Activated T-cell treated with anti-CD3 and anti-CD28 coated beads for 48 hours (primary cell): ENCODE results near the gene CEP170B.
"Not testable (repeated sequence)": the region's sequence is repeated elsewhere in the genome, so short reads cannot be mapped to it uniquely, and the experiment has no call there.

Source experiments
- DNase-seq: peaks from one replicate; pipeline ENCODE4 v3.0.0-alpha.2; 2020; ENCODE audit warnings: low read depth

The CEP170B gene

DNA sequence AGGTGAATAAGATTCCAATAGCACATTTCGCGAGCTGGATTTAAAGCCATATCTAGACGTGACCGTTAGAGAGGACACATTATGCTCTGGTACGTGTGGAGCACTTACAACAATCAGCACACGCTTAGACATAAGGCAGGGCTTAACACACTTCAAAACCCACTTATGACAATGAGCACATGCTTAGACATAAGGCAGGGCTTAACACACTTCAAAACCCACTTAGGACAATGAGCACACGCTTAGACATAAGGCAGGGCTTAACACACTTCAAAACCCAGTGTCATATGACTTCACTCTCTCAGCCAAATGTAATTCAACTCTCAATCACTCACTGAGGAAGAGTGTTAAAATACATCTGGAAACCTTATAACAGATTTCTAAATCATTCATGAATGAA lies 48.4 kb downstream of the CEP170B start:
- no peak for DNase-seq

DNA sequence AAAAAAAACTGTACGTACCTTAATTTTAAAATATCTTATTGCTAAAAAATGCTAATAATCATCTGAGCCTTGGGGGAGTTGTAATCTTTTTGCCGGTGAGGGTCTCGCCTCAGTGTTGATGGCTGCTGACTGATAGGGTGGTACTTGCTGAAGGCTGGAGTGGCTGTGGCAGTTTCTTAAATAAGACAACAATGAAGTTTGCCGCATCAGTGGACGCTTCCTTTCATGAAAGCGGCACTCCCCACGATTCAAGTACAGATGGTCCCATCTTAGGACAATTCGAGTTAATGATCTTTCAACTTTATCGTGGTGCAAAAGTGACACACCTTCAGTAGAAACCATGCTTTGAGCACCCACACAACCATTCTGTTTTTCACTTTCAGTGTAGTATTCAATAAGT lies 52.0 kb downstream of the CEP170B start:
- DNase-seq: no peak

DNA sequence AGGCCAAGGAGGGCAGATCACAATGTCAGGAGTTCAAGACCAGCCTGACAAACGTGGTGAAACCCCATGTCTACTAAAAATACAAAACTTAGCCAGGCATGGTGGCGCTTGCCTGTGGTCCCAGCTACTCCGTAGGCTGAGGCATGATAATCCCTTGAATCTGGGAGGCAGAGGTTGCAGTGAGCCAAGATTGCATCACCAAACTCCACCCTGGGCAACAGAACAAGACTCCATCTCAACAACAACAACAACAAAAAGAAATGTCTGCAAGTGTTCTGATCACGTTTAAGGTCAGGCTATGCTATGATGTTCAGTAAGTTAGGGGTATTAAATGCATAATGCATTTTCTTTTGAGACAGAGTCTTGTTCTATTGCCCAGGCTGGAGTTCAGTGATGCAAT lies 52.9 kb downstream of the CEP170B start:
- DNase-seq: no peak

DNA sequence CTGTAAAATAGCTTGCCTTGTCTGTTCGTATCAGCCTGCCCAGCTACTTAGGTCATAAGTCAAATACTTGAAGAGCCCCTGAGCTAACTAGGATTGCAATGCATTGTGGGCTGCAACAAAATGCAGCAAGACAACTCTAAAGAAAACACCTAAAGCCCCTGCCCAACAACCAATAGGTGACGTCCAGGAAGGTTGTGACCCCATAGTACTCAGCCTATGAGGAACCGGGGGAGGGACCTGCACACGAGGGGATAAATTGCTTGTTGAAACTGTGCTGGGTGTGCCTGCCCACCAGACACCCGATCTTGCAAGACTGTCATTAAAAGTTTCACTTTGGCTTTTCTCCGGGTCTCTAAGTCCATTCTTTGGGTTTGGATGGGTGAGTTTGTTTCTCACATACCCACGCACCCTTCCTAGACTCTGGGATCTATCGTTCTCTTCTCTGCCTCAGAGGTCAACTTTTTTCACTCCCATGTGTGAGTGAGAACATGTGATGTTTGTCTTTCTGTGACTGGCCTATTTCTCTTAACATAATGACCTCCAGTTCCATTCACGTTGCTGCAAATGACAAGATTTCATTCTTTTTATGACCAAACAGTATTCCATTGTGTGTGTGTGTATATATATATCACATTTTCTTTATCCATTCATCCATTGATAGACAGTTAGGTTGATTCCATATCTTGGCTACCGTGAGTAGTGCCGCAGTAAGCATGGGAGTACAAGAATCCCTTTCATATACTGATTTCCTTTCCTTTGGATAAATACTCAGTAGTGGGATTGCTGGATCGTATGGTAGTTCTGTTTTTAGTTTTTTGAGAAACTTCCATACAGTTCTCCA lies 54.3 kb downstream of the CEP170B start:
- not testable (repeated sequence) for DNase-seq

DNA sequence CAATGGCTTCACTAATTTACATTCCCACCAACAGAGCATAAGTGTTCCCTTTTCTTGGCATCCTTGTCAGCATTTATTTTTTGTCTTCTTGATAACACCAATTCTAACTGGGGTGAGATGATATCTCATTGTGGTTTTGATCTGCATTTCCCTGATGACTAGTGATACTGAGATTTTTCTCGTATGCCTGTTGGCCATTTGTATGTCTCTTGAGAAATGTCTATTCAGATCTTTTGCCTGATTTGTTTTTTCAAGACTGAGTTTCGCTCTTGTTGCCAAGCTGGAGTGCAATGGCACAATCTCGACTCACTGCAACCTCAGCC lies 54.9 kb downstream of the CEP170B start:
- DNase-seq: no peak

DNA sequence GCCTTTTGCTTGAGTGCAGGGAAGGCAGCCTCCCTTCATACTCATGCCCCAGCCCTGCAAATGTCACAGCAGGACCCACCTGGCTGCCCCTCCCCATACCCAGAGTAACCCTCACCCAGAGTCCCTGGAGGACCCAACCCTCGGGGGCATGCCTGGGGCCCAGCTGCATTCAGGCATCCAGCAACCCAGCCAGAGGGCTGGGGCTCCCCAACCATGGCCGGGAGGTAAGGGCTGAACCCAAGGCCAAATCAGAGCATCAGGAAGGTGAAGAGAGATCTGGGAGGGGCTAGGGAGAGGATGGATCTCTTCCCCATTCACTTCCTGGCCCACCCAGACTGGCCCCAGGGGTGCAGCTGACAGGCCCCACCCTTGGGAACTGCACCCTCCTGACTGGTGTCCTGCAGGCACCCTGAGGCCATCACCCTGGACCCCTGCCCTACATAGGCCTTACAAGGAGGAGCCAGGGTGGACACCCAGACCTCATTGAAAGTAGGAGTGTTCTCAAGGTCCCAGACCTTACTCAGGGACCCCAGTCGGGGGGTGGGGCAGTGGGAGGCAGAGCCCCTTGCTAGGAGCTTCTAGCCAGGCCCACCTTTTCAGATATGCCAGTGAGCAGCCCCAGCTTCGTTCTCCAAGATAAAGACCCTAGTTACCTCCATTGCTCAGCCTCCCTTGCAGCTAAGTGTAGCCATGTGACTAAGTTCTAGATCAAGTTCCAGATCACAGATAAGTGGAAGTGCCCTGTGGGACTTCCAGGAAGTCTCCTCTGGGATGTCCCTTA lies 58.8 kb downstream of the CEP170B start:
- no peak for DNase-seq

DNA sequence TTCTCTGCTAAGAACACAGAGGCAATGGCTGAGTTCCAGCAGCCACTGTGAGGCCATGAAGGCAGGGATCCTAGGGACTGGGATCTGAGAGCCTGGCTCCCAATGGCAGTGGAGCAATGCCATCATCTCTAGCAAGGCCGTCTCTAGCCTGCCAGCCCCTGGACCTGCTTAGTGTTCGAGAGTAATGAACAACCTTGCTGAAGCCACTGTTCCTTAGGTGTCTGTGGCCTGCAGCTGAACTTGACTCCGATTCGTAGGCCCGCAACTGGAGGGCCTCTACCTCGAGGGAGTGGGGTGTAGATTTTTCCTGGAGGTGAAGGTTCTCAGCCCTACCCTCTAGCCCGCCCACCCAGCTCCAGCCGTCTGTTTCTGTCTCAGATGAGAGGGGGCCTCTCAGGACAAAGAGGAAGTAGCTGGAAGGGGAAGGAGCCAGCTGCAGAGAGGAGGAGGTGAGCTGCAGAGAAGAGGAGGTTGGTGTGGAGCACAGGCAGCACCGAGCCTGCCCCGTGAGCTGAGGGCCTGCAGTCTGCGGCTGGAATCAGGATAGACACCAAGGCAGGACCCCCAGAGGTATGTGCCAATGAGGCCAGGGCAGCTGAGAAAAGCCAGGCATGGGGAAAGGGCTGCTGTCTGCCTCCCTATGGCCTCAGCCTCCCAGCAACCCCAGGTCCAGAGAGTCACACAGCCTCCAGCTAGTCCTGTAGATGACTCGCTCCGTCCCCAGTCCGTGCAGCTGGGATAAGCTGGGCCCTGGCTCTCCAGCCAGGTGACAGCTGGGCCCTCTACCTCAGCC lies 59.5 kb downstream of the CEP170B start, which contains the start of gene PLD4:
Gene PLD4 (plus strand): TSS at position 459 of the 793 bp plus-strand sequence. CDS start 2,262 bp downstream, outside the sequence.
- no peak for DNase-seq

DNA sequence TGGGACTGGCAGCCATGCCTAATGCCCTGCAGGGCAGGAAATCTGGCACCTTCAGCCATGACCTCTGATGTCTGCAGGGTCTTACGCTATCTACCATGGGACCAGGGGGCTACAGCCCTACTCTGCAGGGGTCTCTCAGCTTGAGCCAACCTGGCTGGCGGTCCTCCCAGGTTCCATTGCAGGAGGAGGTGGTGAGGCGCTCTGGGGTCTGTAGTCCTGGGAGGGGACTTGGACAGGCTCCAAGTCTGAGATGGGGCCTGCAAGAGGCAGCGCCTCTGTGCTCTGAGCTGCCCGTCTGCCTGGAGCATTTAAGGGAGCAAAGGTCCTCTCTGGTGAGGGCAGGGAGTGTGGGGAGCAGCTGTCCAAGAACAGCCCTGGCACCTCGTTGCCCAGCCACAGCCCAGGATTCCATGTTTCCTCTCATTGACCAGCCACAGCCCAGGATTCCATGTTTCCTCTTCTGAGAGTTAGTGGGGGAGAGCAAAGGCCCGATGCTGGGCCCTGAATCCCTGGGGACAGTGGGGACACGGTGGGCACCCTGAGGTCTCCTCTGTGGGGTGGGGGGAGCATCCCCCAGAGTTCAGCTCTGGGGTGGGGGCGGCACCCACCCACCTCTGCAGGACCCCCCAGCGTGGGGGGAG lies 60.3 kb downstream of the CEP170B start:
- DNase-seq: no peak

DNA sequence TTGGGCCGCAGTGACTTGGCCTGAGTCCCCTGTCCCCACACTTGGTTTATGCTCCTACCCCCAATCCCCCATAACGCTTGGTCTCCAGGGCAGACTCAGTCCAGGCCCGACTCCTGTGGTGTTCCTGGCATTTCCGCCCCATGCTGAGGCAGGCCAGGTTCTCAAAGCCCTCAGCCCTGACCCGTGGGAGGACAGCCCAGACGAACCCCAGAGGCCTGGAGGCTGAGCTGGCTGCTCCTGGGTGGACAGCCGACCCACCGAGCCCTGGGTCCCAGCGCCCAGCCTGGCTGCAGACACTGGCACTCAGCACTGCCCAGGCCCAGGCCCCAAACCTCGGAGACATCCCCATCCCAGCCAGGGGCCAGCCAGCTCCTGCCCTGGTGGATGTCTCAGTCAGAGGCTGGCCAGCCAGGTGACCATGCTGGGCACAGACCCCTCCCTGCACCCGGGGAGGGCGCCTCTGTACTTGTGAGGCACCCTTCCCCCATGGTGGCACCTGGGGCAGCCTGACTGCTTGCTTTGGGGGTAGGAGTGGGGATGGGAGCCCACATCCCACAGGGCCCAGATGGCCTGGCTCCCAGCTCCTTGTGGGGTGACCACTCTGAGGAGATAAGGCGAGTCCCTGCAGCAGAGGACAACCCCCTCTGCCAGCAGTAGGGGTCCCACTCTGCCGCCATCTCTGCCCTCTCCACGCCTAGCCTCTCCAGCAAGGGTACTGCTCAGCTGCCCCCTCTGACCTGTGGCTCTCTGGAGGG lies 61.0 kb downstream of the CEP170B start:
- DNase-seq: no peak

DNA sequence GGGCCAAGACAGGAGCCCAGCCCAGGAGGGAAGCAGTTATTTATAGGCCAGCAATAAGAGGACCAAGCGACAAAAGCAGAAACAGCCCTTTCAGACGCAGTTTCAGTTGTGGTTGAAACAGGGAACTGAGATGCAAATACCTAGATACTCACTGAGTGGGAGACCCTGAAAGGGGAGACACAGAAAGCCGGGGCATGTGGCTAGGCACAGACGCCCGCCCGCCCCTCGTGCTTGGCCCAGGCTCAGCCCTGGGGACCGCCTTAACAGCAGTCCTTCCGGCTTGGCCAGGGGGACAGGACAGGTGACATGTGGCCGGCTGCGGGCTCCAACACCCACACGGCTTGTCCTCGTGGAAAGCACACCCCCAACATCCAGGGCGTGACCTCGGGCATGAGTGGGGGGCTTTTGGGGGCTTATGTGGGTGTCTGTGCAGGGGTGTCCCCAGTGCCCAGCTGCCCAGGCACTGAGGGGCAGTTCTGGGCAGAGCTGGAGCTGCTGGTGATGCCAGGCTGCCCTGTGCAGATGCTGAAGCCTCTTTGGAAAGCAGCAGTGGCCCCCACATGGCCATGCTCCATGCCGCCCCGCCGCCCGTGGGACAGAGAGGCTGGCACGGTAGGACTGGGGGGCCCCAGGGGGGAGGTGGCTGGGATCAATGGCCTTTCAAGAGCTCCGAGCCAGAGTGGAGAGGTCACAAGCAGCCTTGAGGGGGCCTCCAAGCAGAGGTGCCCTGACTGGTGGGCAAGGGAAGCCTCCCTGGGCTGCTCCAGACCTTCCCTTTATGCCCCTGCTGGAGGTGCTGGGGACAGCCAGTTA lies 61.8 kb downstream of the CEP170B start:
- DNase-seq: peak; percentile 18

DNA sequence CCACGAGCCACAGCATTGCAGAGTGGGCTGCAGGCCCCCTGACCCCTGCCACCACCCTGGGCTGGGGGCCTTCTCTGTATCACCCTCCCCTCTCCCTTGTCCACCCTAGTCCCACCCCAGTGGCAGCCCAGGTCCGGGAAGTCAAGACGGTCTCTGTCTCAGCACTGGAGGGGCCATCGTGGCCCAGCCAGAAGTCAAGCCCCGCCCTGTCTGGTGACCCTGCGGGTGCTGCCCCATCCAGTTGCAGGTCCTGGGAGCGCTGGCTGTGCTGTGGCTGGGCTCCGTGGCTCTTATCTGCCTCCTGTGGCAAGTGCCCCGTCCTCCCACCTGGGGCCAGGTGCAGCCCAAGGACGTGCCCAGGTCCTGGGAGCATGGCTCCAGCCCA lies 62.4 kb downstream of the CEP170B start:
- DNase-seq: no peak

DNA sequence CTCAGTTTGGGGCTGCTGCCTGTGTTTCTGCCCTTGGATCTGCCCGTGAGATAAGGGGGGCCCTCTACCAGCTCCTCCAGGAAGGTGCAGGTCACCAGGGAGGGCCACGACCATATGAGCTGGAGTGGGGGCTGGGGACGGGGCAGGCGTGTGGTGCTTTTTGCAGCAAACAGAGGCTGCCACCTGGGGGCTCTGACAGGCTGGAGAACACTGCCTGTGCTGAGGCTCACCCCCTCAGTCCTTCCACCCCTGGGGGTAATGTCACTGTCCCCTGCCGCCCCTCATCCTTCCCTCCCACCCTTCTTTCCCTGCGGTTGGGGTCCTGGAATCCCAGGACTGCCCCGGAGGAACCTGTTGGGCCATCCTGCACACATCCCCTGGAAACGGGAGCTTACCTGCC lies 62.8 kb downstream of the CEP170B start:
- no peak for DNase-seq

DNA sequence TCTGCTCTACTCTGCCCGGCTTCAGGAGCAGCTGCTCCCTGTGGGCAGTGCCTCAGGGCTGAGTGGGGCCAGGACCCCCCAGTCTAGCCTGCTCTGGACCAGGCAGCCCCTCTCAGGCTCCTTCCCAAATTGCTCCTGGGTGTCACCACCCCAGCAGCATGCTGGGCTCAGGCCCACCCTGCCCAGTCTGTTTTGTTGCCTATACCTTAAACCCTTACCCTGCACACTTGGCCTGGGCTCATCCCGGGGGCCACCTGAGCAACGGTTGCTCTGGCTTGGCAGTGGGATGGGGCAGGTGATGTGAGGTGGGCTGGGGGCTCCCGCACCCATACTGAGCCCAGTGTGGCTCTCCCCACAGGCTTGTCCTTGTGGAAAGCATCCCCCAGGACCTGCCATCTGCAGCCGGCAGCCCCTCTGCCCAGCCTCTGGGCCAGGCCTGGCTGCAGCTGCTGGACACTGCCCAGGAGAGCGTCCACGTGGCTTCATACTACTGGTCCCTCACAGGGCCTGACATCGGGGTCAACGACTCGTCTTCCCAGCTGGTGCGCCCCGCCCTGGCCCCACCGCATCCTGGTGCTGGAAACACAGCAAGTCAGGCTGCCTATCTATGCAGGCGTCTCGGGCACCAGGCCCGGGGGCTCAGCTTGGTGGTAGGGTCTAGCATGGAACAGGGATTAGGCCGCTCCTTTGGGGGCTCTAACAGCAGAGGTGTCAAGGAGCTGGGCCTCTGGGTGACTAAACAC lies 63.5 kb downstream of the CEP170B start:
- no peak for DNase-seq

DNA sequence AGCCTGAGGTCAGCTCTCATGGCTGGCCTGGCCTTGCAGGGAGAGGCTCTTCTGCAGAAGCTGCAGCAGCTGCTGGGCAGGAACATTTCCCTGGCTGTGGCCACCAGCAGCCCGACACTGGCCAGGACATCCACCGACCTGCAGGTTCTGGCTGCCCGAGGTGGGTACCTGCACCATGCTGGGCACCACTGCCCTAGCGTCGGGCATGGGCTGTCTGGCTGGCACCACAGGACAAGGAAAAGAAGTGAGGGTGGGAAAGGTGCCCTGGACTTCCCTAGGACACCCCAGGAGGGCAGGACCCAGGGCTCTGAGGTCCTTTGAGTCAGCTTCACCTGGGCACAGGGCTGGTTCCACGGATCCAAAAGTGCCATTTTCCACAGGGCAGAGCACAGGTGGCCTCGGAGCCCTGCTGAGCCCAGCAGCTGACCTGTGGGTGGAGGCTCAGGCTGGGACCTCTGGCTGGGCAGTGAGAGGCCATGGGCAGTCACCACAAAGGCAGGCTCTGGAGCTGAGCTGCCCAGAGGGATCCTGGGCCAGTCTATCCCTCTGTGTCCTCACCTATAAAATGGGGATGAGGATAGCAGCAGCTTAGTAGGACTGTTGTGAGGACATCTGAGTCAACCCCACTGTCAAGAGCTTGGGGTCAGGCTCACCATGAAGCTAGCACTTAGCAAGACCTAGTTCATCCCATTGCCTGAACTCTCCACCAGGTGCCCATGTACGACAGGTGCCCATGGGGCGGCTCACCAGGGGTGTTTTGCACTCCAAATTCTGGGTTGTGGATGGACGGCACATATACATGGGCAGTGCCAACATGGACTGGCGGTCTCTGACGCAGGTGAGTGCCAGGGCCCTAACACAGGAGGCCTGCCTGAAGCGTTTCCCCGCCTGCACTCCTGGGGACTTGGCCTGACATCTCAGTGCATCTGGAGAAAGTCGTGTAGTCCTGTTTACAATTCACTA lies 64.5 kb downstream of the CEP170B start:
- no peak for DNase-seq

DNA sequence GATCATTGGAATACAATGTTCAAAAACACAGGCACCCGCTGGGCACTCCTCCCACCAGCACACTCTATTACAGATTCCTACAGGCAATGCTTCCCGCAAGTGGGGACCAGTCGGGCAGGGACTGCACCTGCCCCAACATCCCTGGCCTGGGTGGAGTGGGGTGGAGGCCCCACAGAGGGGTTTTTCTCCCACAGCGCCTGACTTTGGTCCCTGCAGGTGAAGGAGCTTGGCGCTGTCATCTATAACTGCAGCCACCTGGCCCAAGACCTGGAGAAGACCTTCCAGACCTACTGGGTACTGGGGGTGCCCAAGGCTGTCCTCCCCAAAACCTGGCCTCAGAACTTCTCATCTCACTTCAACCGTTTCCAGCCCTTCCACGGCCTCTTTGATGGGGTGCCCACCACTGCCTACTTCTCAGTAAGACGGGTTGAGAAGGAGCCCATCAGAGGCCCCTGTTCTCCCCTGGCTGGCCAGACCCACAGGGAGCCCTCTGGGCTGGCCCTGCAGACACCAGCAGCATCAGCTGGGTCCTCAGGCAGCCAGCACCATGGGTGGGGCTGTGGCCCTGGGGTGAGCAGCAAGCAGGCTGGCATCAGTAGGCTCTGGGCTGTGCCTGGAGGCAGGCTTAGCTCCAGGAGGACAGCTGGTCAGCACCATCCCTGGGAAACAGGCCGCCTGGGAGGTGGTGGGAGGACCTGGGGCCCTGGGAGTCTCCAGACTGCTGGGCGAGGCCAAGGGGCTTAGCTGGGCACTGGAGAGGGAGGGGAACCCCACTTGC lies 65.6 kb downstream of the CEP170B start:
- DNase-seq: no peak

DNA sequence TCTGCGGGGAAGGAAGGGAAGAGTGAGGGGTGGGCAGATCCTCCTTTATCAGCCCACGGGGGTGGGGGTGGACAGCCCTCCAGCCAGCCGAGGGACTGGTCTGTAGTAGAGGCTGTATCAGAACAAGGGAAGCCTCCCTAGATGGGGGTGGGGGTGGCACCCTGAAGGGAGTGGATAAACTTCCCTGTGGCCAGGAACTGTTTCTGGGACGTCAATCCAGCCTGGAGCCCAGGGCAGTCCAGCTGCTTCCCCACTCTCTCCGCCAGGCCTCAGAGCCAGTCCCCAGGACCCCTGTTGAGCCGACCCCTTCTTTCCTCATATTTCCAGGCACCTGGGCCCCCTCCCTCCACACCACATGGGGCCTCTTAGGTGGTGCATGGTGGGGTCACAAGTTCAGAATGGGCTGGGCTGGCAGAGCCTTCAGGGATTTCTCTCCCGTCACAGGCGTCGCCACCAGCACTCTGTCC lies 66.3 kb downstream of the CEP170B start:
- DNase-seq: no peak

DNA sequence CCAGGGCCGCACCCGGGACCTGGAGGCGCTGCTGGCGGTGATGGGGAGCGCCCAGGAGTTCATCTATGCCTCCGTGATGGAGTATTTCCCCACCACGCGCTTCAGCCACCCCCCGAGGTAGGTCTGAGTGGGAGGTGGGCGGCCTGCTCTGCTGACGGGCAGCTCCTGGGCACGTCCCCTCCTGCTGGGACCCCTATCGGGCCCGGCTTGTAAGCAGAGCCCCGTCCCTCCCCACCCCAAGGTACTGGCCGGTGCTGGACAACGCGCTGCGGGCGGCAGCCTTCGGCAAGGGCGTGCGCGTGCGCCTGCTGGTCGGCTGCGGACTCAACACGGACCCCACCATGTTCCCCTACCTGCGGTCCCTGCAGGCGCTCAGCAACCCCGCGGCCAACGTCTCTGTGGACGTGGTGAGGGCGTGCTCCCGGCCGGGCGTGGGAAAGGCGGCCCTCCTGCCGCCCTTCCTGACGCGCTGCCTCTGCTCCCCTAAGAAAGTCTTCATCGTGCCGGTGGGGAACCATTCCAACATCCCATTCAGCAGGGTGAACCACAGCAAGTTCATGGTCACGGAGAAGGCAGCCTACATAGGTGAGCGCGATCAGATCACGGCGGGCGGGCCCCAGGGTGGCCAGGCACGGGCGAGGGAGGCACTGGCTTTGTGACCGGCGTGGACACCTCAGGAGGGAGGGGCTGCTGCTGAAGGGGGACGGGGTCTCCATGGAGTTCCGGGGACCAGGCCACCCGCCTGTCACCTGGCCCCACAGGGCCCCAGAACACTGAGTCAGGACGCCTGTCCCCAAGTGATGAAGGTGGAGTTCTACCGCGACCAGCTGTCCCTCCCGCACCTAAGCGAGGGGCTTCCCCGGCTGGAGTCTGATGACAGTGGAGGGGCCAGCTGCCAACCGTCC lies 67.0 kb downstream of the CEP170B start:
- DNase-seq: no peak
